Measurements from ENCODE around the gene NADSYN1.

DNA sequence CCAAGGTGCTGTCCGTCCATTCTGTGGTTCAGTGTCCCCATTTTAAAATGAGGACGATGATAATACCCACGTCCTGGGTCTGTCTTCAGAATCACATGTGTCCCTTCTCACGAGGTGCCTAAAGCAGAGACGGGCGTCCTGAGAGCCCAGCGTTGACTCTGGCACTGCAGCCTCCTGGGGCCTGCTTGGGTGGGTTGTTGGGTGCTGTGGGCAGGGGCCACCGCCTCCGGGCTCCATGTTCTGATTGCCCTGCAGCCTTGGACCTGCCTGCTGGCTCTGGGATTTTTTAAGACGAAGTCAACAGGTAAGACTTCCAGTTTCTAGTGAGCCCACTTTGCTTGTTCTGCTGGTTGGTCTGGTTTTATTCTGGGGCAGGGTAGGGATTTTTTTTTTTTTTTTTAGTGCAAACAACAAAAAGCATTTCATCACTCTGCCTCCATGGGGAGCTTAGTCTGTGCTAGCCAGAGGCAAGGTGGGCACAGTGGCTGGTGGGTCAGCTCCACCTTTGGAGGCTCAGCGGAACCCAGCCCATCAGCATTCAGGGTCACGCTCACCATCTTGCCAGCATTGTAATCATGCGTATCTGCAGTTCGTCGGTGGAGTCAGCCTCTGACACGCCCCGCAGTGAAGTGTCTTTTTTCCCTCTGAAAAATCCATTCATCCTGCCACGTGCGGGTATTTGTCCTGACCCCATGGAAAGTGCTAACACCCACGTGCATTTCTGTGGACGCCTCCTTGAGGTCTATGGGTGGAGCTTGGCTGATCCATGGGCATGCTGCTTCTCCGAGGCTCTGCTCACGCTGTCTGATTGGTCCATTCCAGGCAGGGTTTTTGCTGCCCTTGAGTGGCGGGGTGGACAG is 28.3 kb downstream of the NADSYN1 start:
- TF ChIP-seq, protein P1, sequence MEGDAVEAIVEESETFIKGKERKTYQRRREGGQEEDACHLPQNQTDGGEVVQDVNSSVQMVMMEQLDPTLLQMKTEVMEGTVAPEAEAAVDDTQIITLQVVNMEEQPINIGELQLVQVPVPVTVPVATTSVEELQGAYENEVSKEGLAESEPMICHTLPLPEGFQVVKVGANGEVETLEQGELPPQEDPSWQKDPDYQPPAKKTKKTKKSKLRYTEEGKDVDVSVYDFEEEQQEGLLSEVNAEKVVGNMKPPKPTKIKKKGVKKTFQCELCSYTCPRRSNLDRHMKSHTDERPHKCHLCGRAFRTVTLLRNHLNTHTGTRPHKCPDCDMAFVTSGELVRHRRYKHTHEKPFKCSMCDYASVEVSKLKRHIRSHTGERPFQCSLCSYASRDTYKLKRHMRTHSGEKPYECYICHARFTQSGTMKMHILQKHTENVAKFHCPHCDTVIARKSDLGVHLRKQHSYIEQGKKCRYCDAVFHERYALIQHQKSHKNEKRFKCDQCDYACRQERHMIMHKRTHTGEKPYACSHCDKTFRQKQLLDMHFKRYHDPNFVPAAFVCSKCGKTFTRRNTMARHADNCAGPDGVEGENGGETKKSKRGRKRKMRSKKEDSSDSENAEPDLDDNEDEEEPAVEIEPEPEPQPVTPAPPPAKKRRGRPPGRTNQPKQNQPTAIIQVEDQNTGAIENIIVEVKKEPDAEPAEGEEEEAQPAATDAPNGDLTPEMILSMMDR (IDR thresholded peaks at IDR 0.05) = no peak
- TF ChIP-seq POLR2AphosphoS5 (IDR thresholded peaks at IDR 0.05) (no peak), POLR2A (IDR thresholded peaks at IDR 0.05) (no peak), EP300 (IDR thresholded peaks at IDR 0.05) (no peak)

Measured in gastroesophageal sphincter (tissue), 3 donors.